K562 (cell line): ENCODE results near the gene MID1IP1. TPM values are rescaled to one million over a fixed set of nuclear protein-coding genes. Genes with fewer than 3 reads are reported as not detected.

Source experiments
- CXXC5 ChIP-seq: fragments of 250-450 bp; sonication (Bioruptor Pico); IDR thresholded peaks from 2 replicates; pipeline ENCODE4 v1.8.0; 2022; ENCODE audit warnings: inconsistent platforms, mild to moderate bottlenecking, moderate library complexity
- FIP1L1 ChIP-seq: fragments of 200-400 bp; formaldehyde crosslinking; IDR thresholded peaks from 2 replicates; pipeline ENCODE4 v1.6.1; 2018; ENCODE audit warnings: mild to moderate bottlenecking, low read depth, low read length; ENCODE audit not compliant: poor library complexity, severe bottlenecking
- FOXJ3 ChIP-seq: sonication (generic); formaldehyde crosslinking; IDR thresholded peaks from 2 replicates; pipeline ENCODE4 v1.4.0; 2020; ENCODE audit warnings: mild to moderate bottlenecking, missing genetic modification reagents
- IRF2 ChIP-seq: sonication (generic); formaldehyde crosslinking; IDR thresholded peaks from 2 replicates; pipeline ENCODE4 v1.8.1; 2022; ENCODE audit warnings: mild to moderate bottlenecking, missing genetic modification reagents
- KLF13 ChIP-seq: fragments of 450-650 bp; IDR thresholded peaks from 2 replicates; pipeline ENCODE4 v1.6.1; 2016; ENCODE audit warnings: missing genetic modification characterization, low read depth, mild to moderate bottlenecking, missing compliant biosample characterization, moderate library complexity, borderline replicate concordance
- MECOM ChIP-seq: fragments of 250-450 bp; sonication (Bioruptor Pico); IDR thresholded peaks from 2 replicates; pipeline ENCODE4 v1.8.0; 2022; ENCODE audit warnings: inconsistent platforms
- MED1 ChIP-seq: sonication (generic); formaldehyde crosslinking; IDR thresholded peaks from 2 replicates; pipeline ENCODE4 v1.8.1; 2023; ENCODE audit warnings: missing genetic modification reagents, borderline replicate concordance
- MTA3 ChIP-seq: fragments of 450-650 bp; formaldehyde crosslinking; IDR thresholded peaks from 2 replicates; pipeline ENCODE4 v1.6.1; 2017; ENCODE audit warnings: mild to moderate bottlenecking, borderline replicate concordance
- NRF1 ChIP-seq, 2 experiments: fragments of 450-650 bp; IDR thresholded peaks in 1 of 2; conservative IDR thresholded peaks in 1 of 2; 2 replicates each; pipeline ENCODE4 v1.6.1; 2014; ENCODE audit warnings: mild to moderate bottlenecking in 2 of 2
- NUFIP1 ChIP-seq: fragments of 450-650 bp; IDR thresholded peaks from 2 replicates; pipeline ENCODE4 v1.6.1; 2018; ENCODE audit not compliant: partially characterized antibody
- TAF15 ChIP-seq: fragments of 200-400 bp; formaldehyde crosslinking; IDR thresholded peaks from 2 replicates; pipeline ENCODE4 v1.6.1; 2017; ENCODE audit warnings: mild to moderate bottlenecking, low read depth, low read length, moderate library complexity
- ZNF133 ChIP-seq: fragments of 250-450 bp; sonication (Bioruptor Pico); IDR thresholded peaks from 2 replicates; pipeline ENCODE4 v1.4.0; 2020; ENCODE audit warnings: mild to moderate bottlenecking
- ZNF354B ChIP-seq: fragments of 250-450 bp; sonication (Bioruptor Pico); IDR thresholded peaks from 2 replicates; pipeline ENCODE4 v1.4.0; 2020
- ZNF384 ChIP-seq: IDR thresholded peaks from 2 replicates; pipeline ENCODE4 v1.6.1; 2012; ENCODE audit warnings: low read depth, low read length, improper control_type of control experiment
- ZNF398 ChIP-seq: fragments of 250-450 bp; sonication (Bioruptor Pico); IDR thresholded peaks from 2 replicates; pipeline ENCODE4 v1.8.0; 2021; ENCODE audit warnings: moderate library complexity, mild to moderate bottlenecking, inconsistent platforms
- ZNF436 ChIP-seq: fragments of 250-450, 450-650 bp; sonication (Bioruptor Pico); formaldehyde crosslinking; IDR thresholded peaks from 2 replicates; pipeline ENCODE4 v1.7.0; 2020; ENCODE audit warnings: mild to moderate bottlenecking
- polyA plus RNA-seq, 8 experiments: library from polyadenylated mRNA; depleted of rRNA in 4 of 8; stranded (reverse) in 5 of 8; unstranded in 3 of 8; fragments of >200 nt; fragmentation: Nextera tagmentation in 2 of 8; fragmentation: Illumina TruSeq in 1 of 8; extraction: Ambion mirVana in 2 of 8; extraction: Trizol in 1 of 8; gene quantifications; 2 replicates each; pipeline versions ENCODE4 v1.2.1 to v1.2.3, GENCODE V29; 2011 to 2014; ENCODE audit warnings: inconsistent platforms in 1 of 8, missing spikeins in 1 of 8
- total RNA-seq, 7 experiments: library from RNA; depleted of rRNA in 6 of 7; stranded (reverse); fragments of >200 nt in 6 of 7; fragmentation: Illumina TruSeq in 2 of 7; extraction: Trizol in 2 of 7; gene quantifications; 2 replicates each; pipeline versions ENCODE4 v1.2.1 to v1.2.3, GENCODE V29; 2011 to 2021; ENCODE audit warnings: low replicate concordance in 1 of 7
- TF ChIP-seq, protein P1 (sequence below): fragments of 450-650 bp; IDR thresholded peaks from 2 replicates; pipeline ENCODE4 v1.6.1; 2016; ENCODE audit warnings: low read depth
- TF ChIP-seq, protein P2 (sequence below), 2 experiments: fragments of 200-800 bp in 1 of 2; sonication (Bioruptor generic) in 1 of 2; sonication (generic) in 1 of 2; formaldehyde crosslinking in 1 of 2; IDR thresholded peaks in 1 of 2; conservative IDR thresholded peaks in 1 of 2; 2 replicates each; pipeline versions ENCODE4 v1.5.0 to v1.6.1; 2016 to 2020; ENCODE audit warnings: missing compliant biosample characterization in 1 of 2, missing genetic modification characterization in 1 of 2, missing genetic modification reagents in 1 of 2

The MID1IP1 gene
- total and polyA plus RNA-seq, 9 of the 15 experiments (the other 6 are each of a cell fraction or from before 2014, with no cell fraction given): 0.51 to 102 (median 27.5) TPM

GRCh38 chrX:38819163-38819562, 17.9 kb downstream of the MID1IP1 start (continued):
- no peak for TF ChIP-seq ZNF398 (CRISPR knock-in tag)
- no peak for TF ChIP-seq TAF15
- no peak for TF ChIP-seq ZNF384
- no peak for TF ChIP-seq NRF1 (conservative IDR thresholded peaks at IDR 0.05 in 1 of 2, IDR thresholded peaks at IDR 0.05 in 1 of 2)
- TF ChIP-seq NUFIP1: no peak
- no peak for TF ChIP-seq MECOM
- no peak for TF ChIP-seq ZNF133 (CRISPR knock-in tag)
- TF ChIP-seq IRF2: no peak
- TF ChIP-seq FIP1L1: no peak
- no peak for TF ChIP-seq ZNF354B
- TF ChIP-seq MTA3: no peak
- no peak for TF ChIP-seq FOXJ3 (CRISPR knock-in tag)
- TF ChIP-seq CXXC5 (CRISPR knock-in tag): peak; percentile 48; the same call in 1 of the 2 replicates
- TF ChIP-seq, protein P1, sequence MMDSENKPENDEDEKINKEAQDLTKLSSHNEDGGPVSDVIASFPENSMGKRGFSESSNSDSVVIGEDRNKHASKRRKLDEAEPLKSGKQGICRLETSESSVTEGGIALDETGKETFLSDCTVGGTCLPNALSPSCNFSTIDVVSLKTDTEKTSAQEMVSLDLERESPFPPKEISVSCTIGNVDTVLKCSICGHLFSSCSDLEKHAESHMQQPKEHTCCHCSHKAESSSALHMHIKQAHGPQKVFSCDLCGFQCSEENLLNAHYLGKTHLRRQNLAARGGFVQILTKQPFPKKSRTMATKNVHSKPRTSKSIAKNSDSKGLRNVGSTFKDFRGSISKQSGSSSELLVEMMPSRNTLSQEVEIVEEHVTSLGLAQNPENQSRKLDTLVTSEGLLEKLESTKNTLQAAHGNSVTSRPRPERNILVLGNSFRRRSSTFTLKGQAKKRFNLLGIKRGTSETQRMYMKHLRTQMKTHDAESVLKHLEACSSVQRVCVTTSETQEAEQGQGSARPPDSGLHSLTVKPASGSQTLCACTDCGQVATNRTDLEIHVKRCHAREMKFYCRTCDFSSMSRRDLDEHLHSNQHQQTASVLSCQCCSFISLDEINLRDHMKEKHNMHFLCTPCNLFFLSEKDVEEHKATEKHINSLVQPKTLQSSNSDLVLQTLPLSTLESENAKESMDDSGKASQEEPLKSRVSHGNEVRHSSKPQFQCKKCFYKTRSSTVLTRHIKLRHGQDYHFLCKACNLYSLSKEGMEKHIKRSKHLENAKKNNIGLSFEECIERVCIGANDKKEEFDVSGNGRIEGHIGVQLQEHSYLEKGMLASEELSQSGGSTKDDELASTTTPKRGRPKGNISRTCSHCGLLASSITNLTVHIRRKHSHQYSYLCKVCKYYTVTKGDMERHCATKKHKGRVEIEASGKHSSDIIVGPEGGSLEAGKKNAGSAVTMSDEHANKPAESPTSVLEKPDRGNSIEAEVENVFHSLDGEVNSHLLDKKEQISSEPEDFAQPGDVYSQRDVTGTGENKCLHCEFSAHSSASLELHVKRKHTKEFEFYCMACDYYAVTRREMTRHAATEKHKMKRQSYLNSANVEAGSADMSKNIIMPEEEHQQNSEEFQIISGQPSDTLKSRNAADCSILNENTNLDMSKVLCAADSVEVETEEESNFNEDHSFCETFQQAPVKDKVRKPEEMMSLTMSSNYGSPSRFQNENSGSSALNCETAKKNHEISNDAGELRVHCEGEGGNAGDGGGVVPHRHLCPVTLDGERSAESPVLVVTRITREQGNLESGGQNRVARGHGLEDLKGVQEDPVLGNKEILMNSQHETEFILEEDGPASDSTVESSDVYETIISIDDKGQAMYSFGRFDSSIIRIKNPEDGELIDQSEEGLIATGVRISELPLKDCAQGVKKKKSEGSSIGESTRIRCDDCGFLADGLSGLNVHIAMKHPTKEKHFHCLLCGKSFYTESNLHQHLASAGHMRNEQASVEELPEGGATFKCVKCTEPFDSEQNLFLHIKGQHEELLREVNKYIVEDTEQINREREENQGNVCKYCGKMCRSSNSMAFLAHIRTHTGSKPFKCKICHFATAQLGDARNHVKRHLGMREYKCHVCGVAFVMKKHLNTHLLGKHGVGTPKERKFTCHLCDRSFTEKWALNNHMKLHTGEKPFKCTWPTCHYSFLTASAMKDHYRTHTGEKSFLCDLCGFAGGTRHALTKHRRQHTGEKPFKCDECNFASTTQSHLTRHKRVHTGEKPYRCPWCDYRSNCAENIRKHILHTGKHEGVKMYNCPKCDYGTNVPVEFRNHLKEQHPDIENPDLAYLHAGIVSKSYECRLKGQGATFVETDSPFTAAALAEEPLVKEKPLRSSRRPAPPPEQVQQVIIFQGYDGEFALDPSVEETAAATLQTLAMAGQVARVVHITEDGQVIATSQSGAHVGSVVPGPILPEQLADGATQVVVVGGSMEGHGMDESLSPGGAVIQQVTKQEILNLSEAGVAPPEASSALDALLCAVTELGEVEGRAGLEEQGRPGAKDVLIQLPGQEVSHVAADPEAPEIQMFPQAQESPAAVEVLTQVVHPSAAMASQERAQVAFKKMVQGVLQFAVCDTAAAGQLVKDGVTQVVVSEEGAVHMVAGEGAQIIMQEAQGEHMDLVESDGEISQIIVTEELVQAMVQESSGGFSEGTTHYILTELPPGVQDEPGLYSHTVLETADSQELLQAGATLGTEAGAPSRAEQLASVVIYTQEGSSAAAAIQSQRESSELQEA: no peak
- no peak for TF ChIP-seq KLF13 (tag)
- TF ChIP-seq, protein P2, sequence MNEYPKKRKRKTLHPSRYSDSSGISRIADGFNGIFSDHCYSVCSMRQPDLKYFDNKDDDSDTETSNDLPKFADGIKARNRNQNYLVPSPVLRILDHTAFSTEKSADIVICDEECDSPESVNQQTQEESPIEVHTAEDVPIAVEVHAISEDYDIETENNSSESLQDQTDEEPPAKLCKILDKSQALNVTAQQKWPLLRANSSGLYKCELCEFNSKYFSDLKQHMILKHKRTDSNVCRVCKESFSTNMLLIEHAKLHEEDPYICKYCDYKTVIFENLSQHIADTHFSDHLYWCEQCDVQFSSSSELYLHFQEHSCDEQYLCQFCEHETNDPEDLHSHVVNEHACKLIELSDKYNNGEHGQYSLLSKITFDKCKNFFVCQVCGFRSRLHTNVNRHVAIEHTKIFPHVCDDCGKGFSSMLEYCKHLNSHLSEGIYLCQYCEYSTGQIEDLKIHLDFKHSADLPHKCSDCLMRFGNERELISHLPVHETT (CRISPR knock-in tag; conservative IDR thresholded peaks at IDR 0.05 in 1 of 2, IDR thresholded peaks at IDR 0.05 in 1 of 2): peak in 1 of 2 experiments; percentile 63; a peak in 1 of 4 replicates
- no peak for TF ChIP-seq ZNF436 (CRISPR knock-in tag)
- TF ChIP-seq MED1 (CRISPR knock-in tag): no peak
